GM11168 (cell line): ENCODE results near the gene NCL.
"Not testable (repeated sequence)": the region's sequence is repeated elsewhere in the genome, so short reads cannot be mapped to it uniquely, and the experiment has no call there.

ENCODE experiments used
- in situ Hi-C: fragments of 300-500 bp; cut with MboI; formaldehyde crosslinking; loops from one replicate; pipeline ENCODE4 v1.12.0; 2022; ENCODE audit warnings: low sequenced_read_pairs; ENCODE audit not compliant: unreplicated experiment

The NCL gene

GRCh38 chr2:231433990-231434389 is 30.3 kb downstream of the NCL start:
- in situ Hi-C loops: no loop called here

GRCh38 chr2:231431606-231432005 is 32.7 kb downstream of the NCL start:
- in situ Hi-C loops: no loop called here

GRCh38 chr2:231430437-231430836 is 33.8 kb downstream of the NCL start:
- in situ Hi-C loops: not testable (repeated sequence)

- in situ Hi-C loops: no loop called here
Measured at GRCh38 chr2:231429901-231430300, 34.4 kb downstream of the NCL start.

GRCh38 chr2:231429152-231429551 is 35.1 kb downstream of the NCL start:
- in situ Hi-C loops: no loop called here

- in situ Hi-C loops: no loop called here
Measured at GRCh38 chr2:231427116-231427515, 37.2 kb downstream of the NCL start.

GRCh38 chr2:231425811-231426703 is 38.2 kb downstream of the NCL start:
- in situ Hi-C loops: no loop called here

- in situ Hi-C loops: no loop called here
Measured at GRCh38 chr2:231425291-231425810, 38.9 kb downstream of the NCL start.

- in situ Hi-C loops: no loop called here
Measured at GRCh38 chr2:231423176-231423575, 41.1 kb downstream of the NCL start.

- in situ Hi-C loops: no loop called here
Measured at GRCh38 chr2:231422056-231422455, 42.2 kb downstream of the NCL start.

- in situ Hi-C loops: no loop called here
Measured at GRCh38 chr2:231421051-231421580, 43.2 kb downstream of the NCL start.

- in situ Hi-C loops: no loop called here
Measured at GRCh38 chr2:231418820-231419640, 45.3 kb downstream of the NCL start.

- in situ Hi-C loops: no loop called here
Measured at GRCh38 chr2:231415029-231415428, 49.3 kb downstream of the NCL start.

GRCh38 chr2:231413921-231414476 is 50.3 kb downstream of the NCL start:
- in situ Hi-C loops: loop anchor here (5.0 kb wide), 1 partner anchor 307 kb away; no protein-coding TSS in a partner anchor

GRCh38 chr2:231413456-231413855 is 50.8 kb downstream of the NCL start:
- in situ Hi-C loops: loop anchor here (5.0 kb wide), 1 partner anchor 306 kb away; no protein-coding TSS in a partner anchor

- in situ Hi-C loops: loop anchor here (5.0 kb wide), 1 partner anchor 305 kb away; no protein-coding TSS in a partner anchor
Measured at GRCh38 chr2:231412618-231412963, 51.7 kb downstream of the NCL start.

GRCh38 chr2:231411831-231412617 is 52.3 kb downstream of the NCL start:
- in situ Hi-C loops: loop anchor here (5.0 kb wide), 1 partner anchor 305 kb away; no protein-coding TSS in a partner anchor

GRCh38 chr2:231411237-231411636 is 53.0 kb downstream of the NCL start:
- in situ Hi-C loops: loop anchor here (5.0 kb wide), 1 partner anchor 304 kb away; no protein-coding TSS in a partner anchor

GRCh38 chr2:231410293-231411004 is 53.8 kb downstream of the NCL start:
- in situ Hi-C loops: loop anchor here (5.0 kb wide), 1 partner anchor 303 kb away; no protein-coding TSS in a partner anchor
